ENCODE measurements around the gene MYO1B.

The MYO1B gene

DNA sequence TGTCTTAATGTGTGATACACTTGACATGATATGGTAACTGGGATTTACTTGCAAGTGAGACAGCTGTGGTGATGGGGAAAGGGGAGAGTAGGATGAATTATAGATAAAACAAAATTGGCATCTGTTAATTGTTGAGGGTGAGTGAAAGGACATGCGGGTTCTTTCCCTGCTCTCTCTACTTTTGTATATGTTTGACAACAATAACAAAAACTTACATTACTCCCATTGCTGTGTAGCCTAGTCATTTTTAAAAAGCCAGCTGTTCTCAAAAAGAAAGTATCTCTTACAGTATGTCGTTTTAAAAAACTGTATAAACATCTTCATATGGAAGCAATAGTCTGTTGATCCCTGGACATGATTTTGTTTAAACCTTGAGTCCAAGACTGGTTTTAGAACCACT, 117.6 kb downstream of the MYO1B start:
- TF ChIP-seq, protein P1, sequence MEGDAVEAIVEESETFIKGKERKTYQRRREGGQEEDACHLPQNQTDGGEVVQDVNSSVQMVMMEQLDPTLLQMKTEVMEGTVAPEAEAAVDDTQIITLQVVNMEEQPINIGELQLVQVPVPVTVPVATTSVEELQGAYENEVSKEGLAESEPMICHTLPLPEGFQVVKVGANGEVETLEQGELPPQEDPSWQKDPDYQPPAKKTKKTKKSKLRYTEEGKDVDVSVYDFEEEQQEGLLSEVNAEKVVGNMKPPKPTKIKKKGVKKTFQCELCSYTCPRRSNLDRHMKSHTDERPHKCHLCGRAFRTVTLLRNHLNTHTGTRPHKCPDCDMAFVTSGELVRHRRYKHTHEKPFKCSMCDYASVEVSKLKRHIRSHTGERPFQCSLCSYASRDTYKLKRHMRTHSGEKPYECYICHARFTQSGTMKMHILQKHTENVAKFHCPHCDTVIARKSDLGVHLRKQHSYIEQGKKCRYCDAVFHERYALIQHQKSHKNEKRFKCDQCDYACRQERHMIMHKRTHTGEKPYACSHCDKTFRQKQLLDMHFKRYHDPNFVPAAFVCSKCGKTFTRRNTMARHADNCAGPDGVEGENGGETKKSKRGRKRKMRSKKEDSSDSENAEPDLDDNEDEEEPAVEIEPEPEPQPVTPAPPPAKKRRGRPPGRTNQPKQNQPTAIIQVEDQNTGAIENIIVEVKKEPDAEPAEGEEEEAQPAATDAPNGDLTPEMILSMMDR (IDR thresholded peaks at IDR 0.05; ENCODE audit: low read depth, low read length), result no peak
- DNase-seq (ENCODE audit: low read depth in 2 of 2), result no peak
- no peak overlapping the region for H3K4me3 ChIP-seq (replicated peaks in 1 of 2; ENCODE audit: low read depth in 2 of 2, low read length in 2 of 2)

DNA sequence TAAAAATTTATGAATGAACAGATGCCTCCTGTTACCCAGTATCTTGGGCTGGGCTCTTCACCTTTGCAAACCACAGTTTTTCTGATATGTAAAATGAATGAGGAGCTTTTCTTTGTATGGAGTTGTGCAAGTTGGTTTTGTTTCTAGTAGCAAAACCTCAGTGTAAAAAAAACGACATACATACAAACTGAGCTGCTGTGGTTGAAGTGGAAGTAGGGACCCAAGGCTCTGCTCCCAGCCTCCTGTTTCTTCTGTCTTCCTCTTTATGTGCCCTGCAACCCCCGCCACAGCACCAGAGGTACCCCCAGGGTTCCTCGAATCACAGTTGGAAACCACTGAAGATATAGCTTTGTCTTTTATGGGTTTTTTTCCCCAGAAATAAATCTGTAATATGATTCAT, 118.1 kb downstream of the MYO1B start:
- DNase-seq (ENCODE audit: low read depth in 2 of 2), result no peak
- no peak overlapping the region for H3K4me3 ChIP-seq (replicated peaks in 1 of 2; ENCODE audit: low read depth in 2 of 2, low read length in 2 of 2)
- TF ChIP-seq, protein P1 (IDR thresholded peaks at IDR 0.05; ENCODE audit: low read depth, low read length), result no peak

DNA sequence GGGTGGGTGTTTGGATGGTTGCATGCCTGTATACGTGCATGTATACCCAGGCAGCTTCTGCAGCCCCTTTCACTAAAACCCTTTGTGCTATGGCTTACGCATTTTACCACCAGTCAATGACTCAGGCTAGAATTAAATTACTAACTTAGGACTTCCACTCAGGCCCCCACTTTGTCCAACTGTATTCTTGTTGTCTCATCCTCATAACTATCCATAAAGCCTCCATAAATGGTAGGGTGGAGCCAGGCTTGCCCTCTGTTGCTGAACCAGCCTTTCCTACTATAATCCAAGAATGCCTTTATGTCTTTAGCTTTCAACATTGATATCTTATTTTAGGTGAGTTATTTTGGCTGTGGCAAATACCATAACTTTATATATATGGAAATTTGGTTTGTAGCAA, 119.9 kb downstream of the MYO1B start:
- TF ChIP-seq, protein P1 (IDR thresholded peaks at IDR 0.05; ENCODE audit: low read depth, low read length), result no peak
- DNase-seq (ENCODE audit: low read depth in 2 of 2), result no peak
- no peak overlapping the region for H3K4me3 ChIP-seq (replicated peaks in 1 of 2; ENCODE audit: low read depth in 2 of 2, low read length in 2 of 2)

DNA sequence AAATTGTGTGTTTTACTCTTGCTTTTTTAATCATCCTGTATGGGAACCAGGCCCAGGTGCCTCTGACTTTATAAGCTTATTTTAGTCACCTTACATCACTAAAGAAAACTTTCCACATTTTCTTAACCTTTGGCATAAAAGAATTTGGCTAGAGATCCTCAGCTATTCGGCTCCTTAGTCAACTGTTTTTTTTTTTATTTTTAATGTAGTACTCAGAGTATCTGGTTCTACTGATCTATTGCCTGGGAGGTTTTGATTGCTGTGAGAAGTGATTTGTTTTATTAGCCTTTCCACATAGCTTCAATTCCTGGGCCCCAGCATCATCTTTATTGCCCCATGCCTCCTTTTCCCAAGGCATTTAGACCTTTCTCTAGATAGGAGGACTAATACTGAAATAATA, 121.0 kb downstream of the MYO1B start:
- TF ChIP-seq, protein P1 (IDR thresholded peaks at IDR 0.05; ENCODE audit: low read depth, low read length), result no peak
- H3K4me3 ChIP-seq (replicated peaks in 1 of 2; ENCODE audit: low read depth in 2 of 2, low read length in 2 of 2), result no peak overlapping the region
- DNase-seq (ENCODE audit: low read depth in 2 of 2), result peak; percentile 38 to 74

DNA sequence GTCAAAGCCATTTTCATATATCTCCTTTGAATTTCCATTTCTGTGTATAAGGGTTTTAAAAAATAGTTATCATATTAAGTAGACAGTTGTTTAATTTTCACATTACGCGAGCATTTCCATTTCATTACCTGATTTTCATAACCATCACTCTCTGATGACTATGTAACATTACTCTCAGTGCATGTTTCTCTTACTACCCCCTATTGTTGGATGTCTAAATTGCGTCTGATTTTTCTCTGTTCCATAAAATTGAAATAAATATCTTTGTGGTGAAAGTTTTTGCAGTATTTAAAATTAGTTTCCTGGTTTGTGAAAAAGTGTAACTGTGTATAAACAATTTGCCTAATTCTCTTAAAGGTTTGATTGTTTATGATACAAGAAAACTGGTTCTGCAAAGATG, 123.8 kb downstream of the MYO1B start:
- DNase-seq (ENCODE audit: low read depth in 2 of 2), result peak; percentile 38 to 41
- H3K4me3 ChIP-seq (replicated peaks in 1 of 2; ENCODE audit: low read depth in 2 of 2, low read length in 2 of 2), result no peak overlapping the region
- TF ChIP-seq, protein P1 (IDR thresholded peaks at IDR 0.05; ENCODE audit: low read depth, low read length), result peak; percentile 46

DNA sequence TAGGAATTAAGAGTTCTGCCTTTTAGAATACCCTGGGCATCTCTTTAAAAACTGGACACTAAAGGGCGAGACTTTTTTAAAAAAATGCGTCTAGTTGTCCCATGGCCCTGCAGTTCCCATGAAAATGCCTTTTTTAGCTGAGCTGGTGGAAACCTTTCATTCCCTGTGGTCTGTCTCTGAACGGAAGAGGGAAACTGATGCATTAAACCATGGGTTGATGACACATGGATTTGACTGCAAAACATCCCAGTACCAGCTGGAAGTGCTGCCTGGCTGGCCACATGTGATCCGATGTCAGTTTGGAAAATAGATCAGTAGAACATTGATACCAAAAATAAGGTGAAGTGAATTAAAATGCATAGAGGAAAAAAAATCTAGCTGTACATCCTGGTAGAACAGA, 129.2 kb downstream of the MYO1B start:
- H3K4me3 ChIP-seq (replicated peaks in 1 of 2; ENCODE audit: low read depth in 2 of 2, low read length in 2 of 2), result no peak overlapping the region
- TF ChIP-seq, protein P1 (IDR thresholded peaks at IDR 0.05; ENCODE audit: low read depth, low read length), result no peak
- DNase-seq (ENCODE audit: low read depth in 2 of 2), result no peak

DNA sequence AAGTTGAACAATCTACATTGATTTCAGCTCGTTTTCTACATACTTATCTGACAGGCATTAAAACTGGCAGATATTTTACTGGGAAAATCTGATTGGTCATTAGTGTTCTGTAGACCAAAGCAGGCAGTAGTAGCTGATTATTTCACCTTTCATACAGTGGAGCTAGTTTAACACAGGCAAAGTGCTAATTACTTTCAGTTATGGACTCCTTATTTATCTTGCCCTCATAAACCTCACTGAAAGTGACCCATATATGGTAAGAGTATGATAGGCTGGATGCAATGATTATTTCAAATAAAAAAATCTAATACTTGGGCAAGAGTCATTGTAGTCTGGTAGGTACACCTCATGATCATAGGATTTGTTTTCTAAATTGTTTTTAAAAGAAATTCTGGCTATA, 129.7 kb downstream of the MYO1B start:
- no peak for DNase-seq (ENCODE audit: low read depth in 2 of 2)
- TF ChIP-seq, protein P1 (IDR thresholded peaks at IDR 0.05; ENCODE audit: low read depth, low read length), result no peak
- no peak overlapping the region for H3K4me3 ChIP-seq (replicated peaks in 1 of 2; ENCODE audit: low read depth in 2 of 2, low read length in 2 of 2)
